Measurements from ENCODE around the gene ILF3.

The ILF3 gene

DNA sequence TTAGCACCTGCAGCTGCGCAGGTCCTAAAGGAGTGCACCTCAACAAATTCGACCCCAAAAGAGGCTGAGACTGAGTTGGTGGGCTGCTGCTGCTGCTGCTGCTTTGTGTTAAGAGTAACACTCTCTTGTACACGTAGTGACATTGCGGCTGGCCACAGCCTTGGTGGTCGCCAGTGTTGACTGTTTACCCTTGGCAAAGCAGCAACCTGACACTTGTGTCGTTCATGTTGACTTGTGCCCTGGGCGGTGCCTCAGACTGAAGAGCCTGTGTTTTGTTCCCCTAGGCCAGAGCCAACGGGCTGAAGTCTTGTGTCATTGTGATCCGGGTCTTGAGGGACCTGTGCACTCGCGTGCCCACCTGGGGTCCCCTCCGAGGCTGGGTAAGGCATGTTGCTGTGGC is 24.7 kb downstream of the ILF3 start:
- DNase-seq: no peak

GRCh38 chr19:10679743-10680142 is 25.6 kb downstream of the ILF3 start:
- DNase-seq: no peak

GRCh38 chr19:10680545-10681135 is 26.5 kb downstream of the ILF3 start:
- no peak for DNase-seq

GRCh38 chr19:10681658-10682057 is 27.5 kb downstream of the ILF3 start:
- DNase-seq: no peak

- no peak for DNase-seq
Observed at GRCh38 chr19:10682397-10683063, 28.4 kb downstream of the ILF3 start.

GRCh38 chr19:10683064-10683426 is 28.9 kb downstream of the ILF3 start:
- no peak for DNase-seq

- DNase-seq: no peak
Observed at GRCh38 chr19:10683582-10683981, 29.4 kb downstream of the ILF3 start.

- DNase-seq: no peak
Observed at GRCh38 chr19:10685210-10685609, 31.1 kb downstream of the ILF3 start.

GRCh38 chr19:10686193-10686592 is 32.0 kb downstream of the ILF3 start:
- no peak for DNase-seq

DNA sequence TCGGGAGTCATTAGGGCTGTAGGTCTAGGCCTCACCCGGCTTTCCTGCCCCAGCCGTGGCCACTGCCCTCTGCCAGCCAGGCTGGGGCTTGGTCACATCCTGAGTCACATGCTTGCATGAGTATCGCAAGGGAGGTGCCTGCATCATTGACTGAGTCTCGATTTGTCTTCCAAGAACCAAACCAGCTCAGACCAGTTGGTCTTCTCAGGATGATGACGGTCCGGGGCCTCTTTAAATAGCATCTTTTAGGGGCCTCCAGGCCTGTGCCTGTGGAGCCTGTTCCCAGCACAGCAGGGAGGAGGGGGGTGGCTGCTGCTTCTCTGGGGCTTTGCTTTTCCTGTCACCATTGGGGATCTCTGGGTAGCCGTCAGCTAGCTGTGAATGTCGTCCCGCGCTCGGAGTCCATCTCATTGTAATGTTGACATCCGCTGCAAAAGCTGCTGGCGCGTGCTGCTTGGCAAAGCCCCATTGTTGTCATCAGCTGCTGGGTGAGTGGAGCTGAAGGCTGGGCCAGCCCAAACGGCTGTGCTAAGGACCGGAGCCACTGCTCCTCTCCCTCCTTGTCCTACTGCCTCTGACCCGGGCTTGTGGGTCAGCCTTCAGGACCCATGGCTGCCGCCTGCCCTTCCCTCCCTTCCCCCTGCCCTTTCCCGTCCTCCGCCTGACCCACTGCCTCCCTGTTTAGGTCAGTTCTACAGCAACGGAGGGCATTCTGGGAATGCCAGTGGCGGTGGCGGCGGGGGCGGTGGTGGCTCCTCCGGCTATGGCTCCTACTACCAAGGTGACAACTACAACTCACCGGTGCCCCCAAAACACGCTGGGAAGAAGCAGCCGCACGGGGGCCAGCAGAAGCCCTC is 32.7 kb downstream of the ILF3 start:
- no peak for DNase-seq

DNA sequence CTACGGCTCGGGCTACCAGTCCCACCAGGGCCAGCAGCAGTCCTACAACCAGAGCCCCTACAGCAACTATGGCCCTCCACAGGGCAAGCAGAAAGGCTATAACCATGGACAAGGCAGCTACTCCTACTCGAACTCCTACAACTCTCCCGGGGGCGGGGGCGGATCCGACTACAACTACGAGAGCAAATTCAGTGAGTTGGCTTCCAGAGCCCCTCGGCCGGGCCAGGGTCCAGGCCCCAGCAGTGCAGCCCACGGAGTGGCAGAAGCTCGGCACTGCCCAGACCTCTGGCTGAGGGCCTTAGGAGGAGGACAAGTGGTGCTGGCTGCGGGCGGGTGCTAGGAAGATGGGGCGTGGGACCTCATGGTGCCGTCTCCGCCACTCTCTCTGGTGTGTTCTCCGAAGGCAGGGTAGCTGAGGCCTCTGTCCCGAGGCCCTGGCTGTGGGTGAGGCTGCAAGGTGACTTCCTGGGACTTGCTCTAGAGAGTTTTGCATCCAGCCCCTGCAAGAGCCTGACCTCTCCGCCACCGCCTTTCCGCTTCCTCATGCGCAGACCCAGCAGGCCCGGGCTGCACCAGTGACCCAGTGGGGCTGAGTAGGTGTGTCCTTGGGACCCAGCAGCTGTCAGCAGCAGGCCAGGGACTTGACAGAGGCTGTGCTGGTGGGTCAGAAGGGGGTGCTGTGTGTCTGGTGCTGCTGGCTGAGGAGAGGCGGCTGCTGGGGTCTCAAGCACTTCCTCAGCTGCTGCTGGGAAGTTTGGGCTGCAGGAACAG is 33.6 kb downstream of the ILF3 start:
- DNase-seq: no peak

DNA sequence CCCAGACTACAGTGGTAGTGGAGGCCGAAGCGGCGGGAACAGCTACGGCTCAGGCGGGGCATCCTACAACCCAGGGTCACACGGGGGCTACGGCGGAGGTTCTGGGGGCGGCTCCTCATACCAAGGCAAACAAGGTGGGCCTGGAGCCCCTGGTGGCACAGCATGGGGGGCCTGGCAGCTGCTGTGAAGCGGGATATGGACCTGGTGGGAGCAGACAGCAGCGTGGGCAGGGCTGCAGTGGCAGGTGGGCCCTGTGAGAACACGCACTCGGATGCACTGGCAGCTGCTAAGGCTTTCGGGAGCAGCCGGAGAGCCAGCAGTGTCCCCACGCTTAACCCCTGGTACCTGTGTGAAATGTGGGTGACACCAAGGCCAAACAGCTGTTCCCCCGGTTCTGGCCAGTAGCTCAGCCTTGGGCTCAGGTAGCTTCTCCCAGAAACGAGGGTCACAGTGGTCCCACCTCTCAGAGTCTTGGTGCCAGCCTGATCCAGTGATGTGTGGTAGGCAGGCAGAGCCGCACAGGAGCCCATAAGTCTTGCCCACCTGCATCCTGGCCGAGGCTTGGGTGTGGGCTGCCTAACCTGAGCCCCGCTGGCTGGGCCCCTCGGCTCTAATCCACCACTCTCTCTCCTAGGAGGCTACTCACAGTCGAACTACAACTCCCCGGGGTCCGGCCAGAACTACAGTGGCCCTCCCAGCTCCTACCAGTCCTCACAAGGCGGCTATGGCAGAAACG is 34.6 kb downstream of the ILF3 start:
- no peak for DNase-seq

GRCh38 chr19:10690341-10690781 is 36.2 kb downstream of the ILF3 start:
- DNase-seq: no peak

GRCh38 chr19:10691178-10691881 is 37.2 kb downstream of the ILF3 start:
- DNase-seq: no peak

GRCh38 chr19:10691883-10692282 is 37.7 kb downstream of the ILF3 start:
- no peak for DNase-seq

DNA sequence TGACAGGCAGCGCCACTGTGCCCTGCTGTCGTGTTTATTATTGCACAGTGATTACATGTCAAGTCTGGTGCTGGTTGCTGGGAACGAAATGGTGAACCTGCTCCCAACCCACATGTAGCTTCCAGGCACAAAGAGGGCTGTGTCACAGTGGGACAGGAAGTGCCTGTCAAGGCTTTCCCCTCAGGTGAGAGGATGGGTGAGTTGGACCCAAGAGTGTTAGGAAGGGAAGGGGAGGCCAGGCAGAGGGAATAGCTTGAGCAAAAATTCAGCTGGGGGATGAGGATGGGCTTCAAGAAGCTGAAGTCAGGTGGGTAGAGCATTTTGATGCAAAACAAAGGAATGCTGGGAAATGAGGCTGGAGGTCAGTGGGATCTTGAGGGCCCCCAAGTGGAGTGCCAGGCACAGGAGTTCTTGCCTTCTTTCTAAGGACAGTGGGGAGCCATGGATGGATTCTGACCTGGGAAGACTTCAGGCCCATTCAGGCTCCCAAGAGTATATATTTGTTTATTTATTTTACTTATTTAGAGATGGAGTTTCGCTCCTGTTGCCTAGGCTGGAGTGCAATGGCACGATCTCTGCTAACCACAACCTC is 38.6 kb downstream of the ILF3 start:
- DNase-seq: no peak

GRCh38 chr19:10694706-10695307 is 40.7 kb downstream of the ILF3 start:
- DNase-seq: no peak

GRCh38 chr19:10695401-10696398 is 41.6 kb downstream of the ILF3 start:
- peak; percentile 66 for DNase-seq

DNA sequence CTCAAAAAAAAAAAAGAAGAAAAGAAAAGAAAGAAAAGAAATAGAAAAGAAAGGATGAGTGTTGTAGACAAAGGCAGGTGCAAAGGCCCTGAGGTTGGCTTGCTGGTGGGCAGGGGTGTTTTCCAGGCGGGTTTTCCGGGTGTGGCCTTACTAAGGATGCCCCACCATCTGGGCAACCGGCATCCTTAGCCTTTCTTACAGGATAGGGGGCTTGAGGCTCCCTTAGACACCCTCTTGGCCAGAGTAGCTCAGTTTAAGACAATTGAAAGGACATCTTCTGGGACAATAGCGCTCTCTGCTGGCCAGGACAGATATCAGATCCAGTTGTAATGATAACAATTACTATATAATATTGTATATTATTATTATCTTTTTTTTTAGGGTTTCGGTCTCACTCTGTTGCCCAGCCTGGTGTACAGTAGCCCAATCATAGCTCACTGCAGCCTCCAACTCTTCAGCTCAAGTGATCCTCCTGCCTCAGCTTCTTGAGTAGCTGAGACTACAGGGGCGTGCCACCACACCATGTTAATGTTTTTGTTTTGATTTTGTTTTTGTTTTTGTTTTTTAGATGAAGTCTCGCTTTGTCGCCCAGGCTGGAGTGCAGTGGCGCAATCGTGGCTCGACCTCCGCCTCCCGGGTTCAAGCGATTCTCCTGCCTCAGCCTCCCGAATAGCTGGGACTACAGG is 45.6 kb downstream of the ILF3 start:
- DNase-seq: no peak

Measured in NCI-H1417 treated with DMSO at 0.1 percent for 48 hours (cell line).